Natural killer cell treated with Interleukin-12 subunit alpha and Interleukin-12 subunit beta and Interleukin-15 and Interleukin-18, amount 100 ng/mL, for 72 hours (primary cell): Measurements from ENCODE around the gene NFIA. TPM values are rescaled to one million over a fixed set of nuclear protein-coding genes. Genes with fewer than 3 reads are reported as not detected.

Source experiments
- ATAC-seq, 2 donors: fragments of 150-1000 bp; cut with Tn5 transposase in 1 of 2; sonication (Bioruptor Pico), chemical (Tn5 transposase) in 1 of 2; 2 replicates each; pipeline ENCODE4 v1.10.0; 2021
- DNase-seq: peaks from one replicate; pipeline ENCODE4 v3.0.0; 2022; ENCODE audit warnings: low spot score
- H3K27ac Mint-ChIP-seq, 2 donors: 1 replicate in 1 of 2; 2 replicates in 1 of 2; pipeline ENCODE4 v1.8.0; 2022; ENCODE audit warnings: mixed read lengths in 2 of 2, mild to moderate bottlenecking in 1 of 2, moderate library complexity in 1 of 2
- H3K27me3 Mint-ChIP-seq, 2 donors: 1 replicate in 1 of 2; 2 replicates in 1 of 2; pipeline ENCODE4 v1.8.0; 2022; ENCODE audit warnings: mixed read lengths in 2 of 2
- H3K36me3 Mint-ChIP-seq: one replicate; pipeline ENCODE4 v1.8.0; 2022; ENCODE audit warnings: mixed read lengths
- H3K4me1 Mint-ChIP-seq, 2 donors: 1 replicate in 1 of 2; 2 replicates in 1 of 2; pipeline ENCODE4 v1.8.0; 2022; ENCODE audit warnings: low read depth in 2 of 2, mixed read lengths in 2 of 2, mild to moderate bottlenecking in 1 of 2
- H3K4me3 Mint-ChIP-seq: one replicate; pipeline ENCODE4 v1.8.0; 2022; ENCODE audit warnings: mixed read lengths
- H3K9me3 Mint-ChIP-seq: 2 replicates; pipeline ENCODE4 v1.8.0; 2022; ENCODE audit warnings: mixed read lengths
- total RNA-seq, 2 donors: library from RNA; stranded (reverse); gene quantifications; one replicate each; pipeline ENCODE4 v1.2.3, GENCODE V29; 2022

NFIA gene
- total RNA-seq, 2 donors from 2014 or later: 0.14 to 7.3 TPM

GRCh38 chr1:61313906-61314422 lies 231.6 kb downstream of the NFIA start:
- ATAC-seq: no peak
- DNase-seq: no peak
- Mint-ChIP-seq H3K4me1 (peaks cover 6 to 13% of the 10 kb centered on the region in 2 donors), H3K27ac (peak overlapping the region; percentile 2 to 11), H3K9me3 (no peaks in the 10 kb centered on the region), H3K27me3 (peaks cover 0 to 7% of the 10 kb centered on the region in 2 donors), H3K36me3 (no peaks in the 10 kb centered on the region), H3K4me3 (no peak overlapping the region)

GRCh38 chr1:61315011-61315410 lies 232.7 kb downstream of the NFIA start:
- Mint-ChIP-seq H3K36me3 (peaks cover 5% of the 10 kb centered on the region), H3K4me1 (peaks cover 6 to 23% of the 10 kb centered on the region in 2 donors), H3K27me3 (peaks cover 0 to 3% of the 10 kb centered on the region in 2 donors), H3K4me3 (no peak overlapping the region), H3K9me3 (no peaks in the 10 kb centered on the region), H3K27ac (peak overlapping the region in 1 of 2 donors; percentile 11)
- DNase-seq: no peak
- no peak for ATAC-seq

GRCh38 chr1:61316493-61316892 lies 234.1 kb downstream of the NFIA start:
- no peak overlapping the region for H3K27ac Mint-ChIP-seq
- no peak for ATAC-seq
- peaks cover 6 to 25% of the 10 kb centered on the region in 2 donors for H3K4me1 Mint-ChIP-seq
- H3K4me3 Mint-ChIP-seq: no peak overlapping the region
- peaks cover 5% of the 10 kb centered on the region for H3K36me3 Mint-ChIP-seq
- peaks cover 0 to 6% of the 10 kb centered on the region in 2 donors for H3K27me3 Mint-ChIP-seq
- no peaks in the 10 kb centered on the region for H3K9me3 Mint-ChIP-seq
- DNase-seq: no peak

GRCh38 chr1:61318319-61319125 lies 236.2 kb downstream of the NFIA start:
- peaks cover 5% of the 10 kb centered on the region for H3K36me3 Mint-ChIP-seq
- ATAC-seq (peak; percentile 92 to 96), DNase-seq (no peak)
- peak overlapping the region; percentile 61 for H3K4me3 Mint-ChIP-seq
- peaks cover 0 to 6% of the 10 kb centered on the region in 2 donors for H3K27me3 Mint-ChIP-seq
- peaks cover 6 to 34% of the 10 kb centered on the region in 2 donors for H3K4me1 Mint-ChIP-seq
- H3K9me3 Mint-ChIP-seq: no peaks in the 10 kb centered on the region
- peak overlapping the region; percentile 73 to 86 for H3K27ac Mint-ChIP-seq

- Mint-ChIP-seq H3K4me1 (peaks cover 3 to 32% of the 10 kb centered on the region in 2 donors), H3K9me3 (no peaks in the 10 kb centered on the region), H3K4me3 (no peak overlapping the region), H3K27ac (peak overlapping the region in 1 of 2 donors; percentile 86), H3K36me3 (peaks cover 5% of the 10 kb centered on the region), H3K27me3 (peaks cover 0 to 13% of the 10 kb centered on the region in 2 donors)
- no peak for ATAC-seq
- DNase-seq: no peak
These were observed 238.2 kb downstream of the NFIA start for GRCh38 chr1:61320575-61320974.

GRCh38 chr1:61322008-61322744 lies 239.8 kb downstream of the NFIA start:
- Mint-ChIP-seq H3K27me3 (peaks cover 0 to 14% of the 10 kb centered on the region in 2 donors), H3K27ac (peak overlapping the region; percentile 18 to 31), H3K4me1 (peaks cover 3 to 32% of the 10 kb centered on the region in 2 donors), H3K36me3 (peaks cover 5% of the 10 kb centered on the region), H3K9me3 (no peaks in the 10 kb centered on the region), H3K4me3 (peak overlapping the region; percentile 30)
- ATAC-seq (no peak), DNase-seq (no peak)

GRCh38 chr1:61322769-61323168 lies 240.4 kb downstream of the NFIA start:
- Mint-ChIP-seq H3K9me3 (no peaks in the 10 kb centered on the region), H3K27me3 (peaks cover 0 to 14% of the 10 kb centered on the region in 2 donors), H3K4me1 (peaks cover 3 to 32% of the 10 kb centered on the region in 2 donors), H3K4me3 (peak overlapping the region; percentile 10), H3K36me3 (peaks cover 5% of the 10 kb centered on the region), H3K27ac (peak overlapping the region; percentile 18 to 31)
- ATAC-seq (peak in 1 of 2 donors; percentile 47), DNase-seq (no peak)

- H3K4me1 Mint-ChIP-seq: peaks cover 0 to 27% of the 10 kb centered on the region in 2 donors
- peak overlapping the region in 1 of 2 donors; percentile 7 for H3K27ac Mint-ChIP-seq
- H3K36me3 Mint-ChIP-seq: peaks cover 5% of the 10 kb centered on the region
- H3K9me3 Mint-ChIP-seq: no peaks in the 10 kb centered on the region
- H3K4me3 Mint-ChIP-seq: no peak overlapping the region
- peaks cover 0 to 14% of the 10 kb centered on the region in 2 donors for H3K27me3 Mint-ChIP-seq
- DNase-seq (no peak), ATAC-seq (no peak)
These were observed 241.4 kb downstream of the NFIA start for GRCh38 chr1:61323681-61324328.

GRCh38 chr1:61326713-61327112 lies 244.4 kb downstream of the NFIA start:
- no peak overlapping the region for H3K4me3 Mint-ChIP-seq
- no peaks in the 10 kb centered on the region for H3K36me3 Mint-ChIP-seq
- ATAC-seq (no peak), DNase-seq (no peak)
- peaks cover 0 to 13% of the 10 kb centered on the region in 2 donors for H3K4me1 Mint-ChIP-seq
- H3K27ac Mint-ChIP-seq: no peak overlapping the region
- H3K9me3 Mint-ChIP-seq: no peaks in the 10 kb centered on the region
- H3K27me3 Mint-ChIP-seq: peaks cover 0 to 23% of the 10 kb centered on the region in 2 donors

- DNase-seq (no peak), ATAC-seq (no peak)
- no peaks in the 10 kb centered on the region for H3K36me3 Mint-ChIP-seq
- peaks cover 4 to 17% of the 10 kb centered on the region in 2 donors for H3K4me1 Mint-ChIP-seq
- peaks cover 0 to 23% of the 10 kb centered on the region in 2 donors for H3K27me3 Mint-ChIP-seq
- H3K4me3 Mint-ChIP-seq: no peak overlapping the region
- H3K27ac Mint-ChIP-seq: no peak overlapping the region
- no peaks in the 10 kb centered on the region for H3K9me3 Mint-ChIP-seq
These were observed 245.1 kb downstream of the NFIA start for GRCh38 chr1:61327436-61327835.

- H3K36me3 Mint-ChIP-seq: no peaks in the 10 kb centered on the region
- H3K9me3 Mint-ChIP-seq: no peaks in the 10 kb centered on the region
- H3K27ac Mint-ChIP-seq: peak overlapping the region in 1 of 2 donors; percentile 50
- no peak overlapping the region for H3K4me3 Mint-ChIP-seq
- no peak for DNase-seq
- H3K4me1 Mint-ChIP-seq: peaks cover 5 to 16% of the 10 kb centered on the region in 2 donors
- no peak for ATAC-seq
- H3K27me3 Mint-ChIP-seq: peaks cover 0 to 18% of the 10 kb centered on the region in 2 donors
These were observed 247.2 kb downstream of the NFIA start for GRCh38 chr1:61329556-61329955.

GRCh38 chr1:61330018-61330417 lies 247.7 kb downstream of the NFIA start:
- Mint-ChIP-seq H3K27me3 (peaks cover 0 to 16% of the 10 kb centered on the region in 2 donors), H3K27ac (peak overlapping the region in 1 of 2 donors; percentile 50), H3K36me3 (no peaks in the 10 kb centered on the region), H3K4me1 (peaks cover 5 to 16% of the 10 kb centered on the region in 2 donors), H3K9me3 (no peaks in the 10 kb centered on the region), H3K4me3 (no peak overlapping the region)
- DNase-seq (no peak), ATAC-seq (no peak)

GRCh38 chr1:61330571-61330970 lies 248.2 kb downstream of the NFIA start:
- H3K36me3 Mint-ChIP-seq: no peaks in the 10 kb centered on the region
- H3K4me3 Mint-ChIP-seq: no peak overlapping the region
- H3K27ac Mint-ChIP-seq: peak overlapping the region in 1 of 2 donors; percentile 50
- H3K27me3 Mint-ChIP-seq: peaks cover 0 to 16% of the 10 kb centered on the region in 2 donors
- peaks cover 5 to 12% of the 10 kb centered on the region in 2 donors for H3K4me1 Mint-ChIP-seq
- ATAC-seq (no peak), DNase-seq (no peak)
- no peaks in the 10 kb centered on the region for H3K9me3 Mint-ChIP-seq
